Fibroblast of peridontal ligament (primary cell): ENCODE measurements around the gene HMMR.
"Not testable (repeated sequence)": the region's sequence is repeated elsewhere in the genome, so short reads cannot be mapped to it uniquely, and the experiment has no call there.

Experiments used
- DNase-seq: peaks from one replicate; pipeline ENCODE4 v3.0.0-alpha.2; 2010; ENCODE audit errors: extremely low read depth

Gene HMMR

GRCh38 chr5:163460562-163461171 lies at the start of gene HMMR:
HMMR (plus strand) TSS chr5:163460632; CDS start chr5:163460693, 61 bp downstream.
- no peak for DNase-seq

GRCh38 chr5:163415673-163416072 lies 44.8 kb upstream of the HMMR start:
- DNase-seq: not testable (repeated sequence)

GRCh38 chr5:163424836-163425235 lies 35.6 kb upstream of the HMMR start:
- no peak for DNase-seq

- not testable (repeated sequence) for DNase-seq
Measured at GRCh38 chr5:163426128-163426527, 34.3 kb upstream of the HMMR start.

- no peak for DNase-seq
Measured at GRCh38 chr5:163432544-163432943, 27.9 kb upstream of the HMMR start.

GRCh38 chr5:163433271-163433670 lies 27.2 kb upstream of the HMMR start:
- DNase-seq: no peak

- DNase-seq: no peak
Measured at GRCh38 chr5:163434401-163434866, 26.0 kb upstream of the HMMR start.

GRCh38 chr5:163436515-163436914 lies 23.9 kb upstream of the HMMR start:
- DNase-seq: no peak

GRCh38 chr5:163437011-163437308 lies 23.5 kb upstream of the HMMR start:
- DNase-seq: no peak

- DNase-seq: peak; percentile 96
Measured at GRCh38 chr5:163437309-163438182, 22.9 kb upstream of the HMMR start, which contains the start of gene CCNG1. CCNG1 (plus strand) TSS chr5:163437595; CDS start chr5:163439257, 1,662 bp downstream.

- DNase-seq: peak; percentile 59
Measured at GRCh38 chr5:163439092-163439425, 21.4 kb upstream of the HMMR start.

GRCh38 chr5:163440954-163441353 lies 19.5 kb upstream of the HMMR start:
- DNase-seq: no peak

GRCh38 chr5:163444526-163444925 lies 15.9 kb upstream of the HMMR start:
- no peak for DNase-seq

- DNase-seq: no peak
Measured at GRCh38 chr5:163445345-163445744, 15.1 kb upstream of the HMMR start.

GRCh38 chr5:163447191-163447590 lies 13.2 kb upstream of the HMMR start:
- no peak for DNase-seq

GRCh38 chr5:163447875-163448274 lies 12.6 kb upstream of the HMMR start:
- DNase-seq: no peak

- DNase-seq: no peak
Measured at GRCh38 chr5:163448491-163448890, 11.9 kb upstream of the HMMR start.

- DNase-seq: no peak
Measured at GRCh38 chr5:163451489-163451888, 8.9 kb upstream of the HMMR start.

GRCh38 chr5:163453705-163454104 lies 6.7 kb upstream of the HMMR start:
- DNase-seq: peak; percentile 49

GRCh38 chr5:163455406-163455805 lies 5.0 kb upstream of the HMMR start:
- not testable (repeated sequence) for DNase-seq

- DNase-seq: no peak
Measured at GRCh38 chr5:163456029-163456589, 4.3 kb upstream of the HMMR start.

GRCh38 chr5:163456840-163457239 lies 3.6 kb upstream of the HMMR start:
- no peak for DNase-seq
